Hepatocyte (in vitro differentiated cells): ENCODE results near the gene KCNAB3. TPM values are rescaled to one million over a fixed set of nuclear protein-coding genes. Genes with fewer than 3 reads are reported as not detected.
A peak's percentile ranks its signal among the peaks of the same experiment; 100 is the strongest.

Source experiments
- DNase-seq: peaks from one replicate; pipeline ENCODE4 v3.0.0-alpha.2; 2016; ENCODE audit warnings: low spot score
- H2AFZ ChIP-seq: fragments of 200-600 bp; sonication (generic); 2 replicates; pipeline ENCODE4 v1.6.0; 2016; ENCODE audit warnings: antibody characterized with exemption, mild to moderate bottlenecking
- H3K27ac ChIP-seq: fragments of 200-600 bp; sonication (generic); 2 replicates; pipeline ENCODE4 v1.5.1; 2016; ENCODE audit warnings: mild to moderate bottlenecking
- H3K27me3 ChIP-seq: fragments of 200-600 bp; sonication (generic); 2 replicates; pipeline ENCODE4 v1.6.1; 2016
- H3K36me3 ChIP-seq: fragments of 200-600 bp; sonication (generic); replicated peaks from 2 replicates; pipeline ENCODE4 v1.5.1; 2016; ENCODE audit warnings: low read depth; ENCODE audit not compliant: insufficient read depth
- H3K4me1 ChIP-seq: fragments of 200-600 bp; sonication (generic); 2 replicates; pipeline ENCODE4 v1.5.1; 2016; ENCODE audit warnings: mild to moderate bottlenecking, moderate library complexity; ENCODE audit not compliant: insufficient read depth
- H3K4me2 ChIP-seq: fragments of 200-600 bp; sonication (generic); 2 replicates; pipeline ENCODE4 v1.6.0; 2016
- H3K4me3 ChIP-seq: fragments of 200-600 bp; sonication (generic); 2 replicates; pipeline ENCODE4 v1.5.1; 2016; ENCODE audit warnings: mild to moderate bottlenecking
- H3K79me2 ChIP-seq: fragments of 200-600 bp; sonication (generic); 2 replicates; pipeline ENCODE4 v1.6.0; 2017; ENCODE audit warnings: mild to moderate bottlenecking
- H3K9me2 ChIP-seq: fragments of 200-600 bp; sonication (generic); replicated peaks from 2 replicates; pipeline ENCODE4 v1.6.0; 2017; ENCODE audit warnings: mild to moderate bottlenecking; ENCODE audit not compliant: insufficient read depth
- H3K9me3 ChIP-seq: fragments of 200-600 bp; sonication (generic); 2 replicates; pipeline ENCODE4 v1.5.1; 2016; ENCODE audit warnings: low read depth, mild to moderate bottlenecking
- H4K20me1 ChIP-seq: fragments of 200-600 bp; sonication (generic); 2 replicates; pipeline ENCODE4 v1.6.0; 2016; ENCODE audit warnings: mild to moderate bottlenecking; ENCODE audit not compliant: insufficient read depth, poor library complexity, severe bottlenecking
- EZH2 ChIP-seq: fragments of 200-600 bp; sonication (generic); IDR thresholded peaks from 2 replicates; pipeline ENCODE4 v1.6.1; 2016; ENCODE audit warnings: antibody characterized with exemption, mild to moderate bottlenecking, borderline replicate concordance
- EZH2phosphoT487 ChIP-seq: fragments of 200-600 bp; sonication (generic); IDR thresholded peaks from one replicate; pipeline ENCODE4 v1.6.1; 2018; ENCODE audit warnings: antibody characterized with exemption, mild to moderate bottlenecking, low read depth, moderate library complexity; ENCODE audit not compliant: unreplicated experiment, severe bottlenecking
- WGBS: methylation state at CpG from one replicate; pipeline ENCODE4 v1.1.6; 2016; ENCODE audit warnings: low lambda C conversion rate; ENCODE audit errors: missing lambda C conversion rate; 5-methylcytosine and 5-hydroxymethylcytosine counted together
- polyA plus RNA-seq: library from polyadenylated mRNA; unstranded; fragments of >200 nt; fragmentation: Nextera tagmentation; extraction: Ambion mirVana; gene quantifications from 2 replicates; pipeline ENCODE4 v1.2.1, GENCODE V29; 2016
- total RNA-seq: library from RNA; depleted of rRNA; stranded (reverse); fragments of >200 nt; gene quantifications from 2 replicates; pipeline ENCODE4 v1.2.3, GENCODE V29; 2014
- TF ChIP-seq, protein P1 (sequence below): fragments of 200-600 bp; sonication (generic); IDR thresholded peaks from 2 replicates; pipeline ENCODE4 v1.5.1; 2016; ENCODE audit warnings: antibody characterized with exemption, mild to moderate bottlenecking; ENCODE audit not compliant: poor library complexity

Gene KCNAB3
- total and polyA plus RNA-seq, 2 experiments from 2014 or later: 1.8 TPM

DNA sequence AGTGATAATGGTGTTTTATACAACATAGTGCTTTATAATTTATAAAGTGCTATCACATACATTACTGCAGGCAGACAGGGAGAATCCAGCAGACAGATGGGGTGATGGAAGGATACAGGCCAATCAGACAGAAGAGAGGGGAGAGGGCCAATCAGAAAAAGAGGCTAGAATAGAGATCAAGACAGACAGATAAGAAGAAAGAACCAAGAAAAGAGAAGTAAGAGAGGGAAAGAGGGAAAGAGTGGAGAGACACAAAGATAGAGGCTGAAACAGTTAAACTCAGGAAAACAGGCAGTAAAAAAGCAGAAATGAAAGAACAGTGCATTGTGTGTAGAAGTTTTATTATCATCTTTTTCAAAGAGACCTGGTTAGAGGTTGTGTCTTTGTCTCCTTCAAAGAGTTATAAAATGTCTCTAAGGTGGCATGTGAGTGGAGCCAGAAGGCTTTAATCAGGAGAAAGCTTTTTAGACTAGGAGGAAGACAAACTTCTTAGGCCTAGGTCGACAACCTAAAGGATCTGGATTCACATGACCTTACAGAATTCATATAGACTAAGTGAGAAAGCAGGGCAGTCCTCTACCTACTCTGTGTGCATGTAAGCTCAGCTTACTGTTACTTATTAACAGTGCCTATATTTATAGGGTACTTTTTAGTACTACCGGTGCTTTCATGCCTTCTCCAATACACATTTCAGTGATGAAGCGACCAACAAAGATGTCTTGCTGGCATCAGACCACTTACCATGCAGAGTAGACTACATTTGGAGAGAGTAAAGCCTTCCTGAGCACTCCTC lies 49.4 kb downstream of the KCNAB3 start:
- Histone ChIP-seq H3K9me3 (no peaks in the 10 kb centered on the region), H3K4me3 (no peak overlapping the region), H3K27ac (peak overlapping the region; percentile 97), H3K9me2 (no peaks in the 10 kb centered on the region), H3K4me1 (peaks cover 34% of the 10 kb centered on the region), H3K4me2 (peak overlapping the region; percentile 73), H3K27me3 (no peaks in the 10 kb centered on the region), H3K79me2 (peaks cover 28% of the 10 kb centered on the region), H2AFZ (no peak overlapping the region), H3K36me3 (no peaks in the 10 kb centered on the region), H4K20me1 (no peaks in the 10 kb centered on the region)
- DNase-seq: no peak
- WGBS: 42% methylated on average over 3 of the region's 3 CpGs
- TF ChIP-seq, protein P1, sequence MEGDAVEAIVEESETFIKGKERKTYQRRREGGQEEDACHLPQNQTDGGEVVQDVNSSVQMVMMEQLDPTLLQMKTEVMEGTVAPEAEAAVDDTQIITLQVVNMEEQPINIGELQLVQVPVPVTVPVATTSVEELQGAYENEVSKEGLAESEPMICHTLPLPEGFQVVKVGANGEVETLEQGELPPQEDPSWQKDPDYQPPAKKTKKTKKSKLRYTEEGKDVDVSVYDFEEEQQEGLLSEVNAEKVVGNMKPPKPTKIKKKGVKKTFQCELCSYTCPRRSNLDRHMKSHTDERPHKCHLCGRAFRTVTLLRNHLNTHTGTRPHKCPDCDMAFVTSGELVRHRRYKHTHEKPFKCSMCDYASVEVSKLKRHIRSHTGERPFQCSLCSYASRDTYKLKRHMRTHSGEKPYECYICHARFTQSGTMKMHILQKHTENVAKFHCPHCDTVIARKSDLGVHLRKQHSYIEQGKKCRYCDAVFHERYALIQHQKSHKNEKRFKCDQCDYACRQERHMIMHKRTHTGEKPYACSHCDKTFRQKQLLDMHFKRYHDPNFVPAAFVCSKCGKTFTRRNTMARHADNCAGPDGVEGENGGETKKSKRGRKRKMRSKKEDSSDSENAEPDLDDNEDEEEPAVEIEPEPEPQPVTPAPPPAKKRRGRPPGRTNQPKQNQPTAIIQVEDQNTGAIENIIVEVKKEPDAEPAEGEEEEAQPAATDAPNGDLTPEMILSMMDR: no peak
- no peak for TF ChIP-seq EZH2phosphoT487
- no peak for TF ChIP-seq EZH2

DNA sequence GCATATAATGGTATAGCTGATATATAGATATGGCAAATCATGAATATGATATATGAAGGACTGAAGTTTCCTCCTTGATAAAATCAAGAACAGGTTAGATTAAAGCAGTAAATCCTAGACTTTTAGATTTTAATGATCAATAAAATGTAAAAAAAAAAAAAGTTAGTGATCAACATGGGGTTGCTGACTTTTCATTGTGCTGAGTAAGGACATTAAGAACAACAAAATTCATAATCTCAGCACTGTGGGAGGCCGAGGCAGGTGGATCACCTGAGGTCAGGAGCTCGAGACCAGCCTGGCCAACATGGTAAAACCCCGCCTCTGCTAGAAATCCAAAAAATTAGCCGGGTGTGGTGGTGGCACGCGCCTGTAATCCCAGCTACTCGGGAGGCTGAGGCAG lies 51.4 kb downstream of the KCNAB3 start:
- Histone ChIP-seq H4K20me1 (no peaks in the 10 kb centered on the region), H3K4me2 (no peak overlapping the region), H3K79me2 (peaks cover 26% of the 10 kb centered on the region), H3K4me1 (peaks cover 31% of the 10 kb centered on the region), H3K4me3 (no peak overlapping the region), H3K9me2 (no peaks in the 10 kb centered on the region), H3K27me3 (no peaks in the 10 kb centered on the region), H3K9me3 (no peaks in the 10 kb centered on the region), H3K27ac (no peak overlapping the region), H2AFZ (no peak overlapping the region), H3K36me3 (no peaks in the 10 kb centered on the region)
- TF ChIP-seq, protein P1: no peak
- TF ChIP-seq EZH2phosphoT487 (no peak), EZH2 (no peak)
- no peak for DNase-seq
- 95% methylated on average over 7 of the region's 7 CpGs for WGBS

DNA sequence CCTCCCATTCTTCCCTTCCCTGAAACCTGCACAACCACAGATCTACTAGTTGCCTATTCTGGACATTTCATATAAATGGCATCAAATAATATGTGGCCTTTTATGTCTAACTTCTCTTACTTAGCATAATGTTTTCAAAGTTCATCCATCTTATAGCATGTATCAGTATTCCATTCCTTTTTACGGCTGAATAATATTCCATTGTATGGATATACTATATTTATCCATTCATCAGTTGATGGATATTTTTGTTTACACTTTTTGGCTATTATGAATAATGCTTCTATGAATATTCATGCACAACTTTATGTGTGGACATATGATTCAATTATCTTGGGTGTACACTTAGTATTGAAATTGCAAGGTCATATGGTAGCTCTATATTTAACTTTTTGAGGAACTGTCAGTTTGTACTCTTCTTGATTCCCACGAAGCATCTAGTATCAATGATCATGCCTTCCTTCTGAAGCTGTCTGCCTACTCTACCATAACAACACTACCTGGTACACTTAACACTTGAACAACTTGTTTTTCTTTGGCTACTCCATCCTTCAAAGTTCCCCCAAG lies 53.8 kb downstream of the KCNAB3 start:
- Histone ChIP-seq H3K9me2 (no peaks in the 10 kb centered on the region), H3K4me3 (no peak overlapping the region), H3K36me3 (no peaks in the 10 kb centered on the region), H3K4me2 (no peak overlapping the region), H4K20me1 (no peaks in the 10 kb centered on the region), H3K4me1 (peaks cover 8% of the 10 kb centered on the region), H3K27me3 (no peaks in the 10 kb centered on the region), H3K79me2 (peaks cover 19% of the 10 kb centered on the region), H3K9me3 (no peaks in the 10 kb centered on the region), H3K27ac (no peak overlapping the region), H2AFZ (no peak overlapping the region)
- 100% methylated on average over 2 of the region's 2 CpGs for WGBS
- DNase-seq: no peak
- TF ChIP-seq, protein P1: no peak
- TF ChIP-seq EZH2: no peak
- TF ChIP-seq EZH2phosphoT487: no peak
